ENCODE results near the gene CAMK1D.

The CAMK1D gene

DNA sequence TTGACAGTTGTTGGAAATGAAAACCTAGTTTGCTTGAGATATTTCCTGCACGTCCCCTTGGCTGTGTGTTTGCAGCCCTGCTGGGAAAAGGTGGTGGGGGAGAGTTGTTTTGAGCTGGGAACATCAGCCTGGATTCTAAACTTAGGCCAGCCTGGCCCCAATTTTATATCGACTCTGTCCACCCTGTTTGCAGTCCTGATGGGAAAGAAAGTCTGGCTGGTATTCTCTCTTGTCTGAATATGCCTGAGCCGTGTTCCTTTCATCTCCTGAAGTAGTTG lies 473.5 kb downstream of the CAMK1D start:
- DNase-seq: no peak
- H3K4me3 ChIP-seq: no peak overlapping the region
- peak overlapping the region; percentile 50 to 62 for H3K27ac ChIP-seq
- intact Hi-C loops (cut with DNase I; ENCODE audit: low total_unique reads): no loop called here
- H3K4me1 ChIP-seq: peaks cover 0 to 50% (median 32%) of the 10 kb centered on the region in 4 donors
- H3K36me3 ChIP-seq: no peaks in the 10 kb centered on the region
- H3K27me3 ChIP-seq: no peaks in the 10 kb centered on the region
- TF ChIP-seq, protein P1, sequence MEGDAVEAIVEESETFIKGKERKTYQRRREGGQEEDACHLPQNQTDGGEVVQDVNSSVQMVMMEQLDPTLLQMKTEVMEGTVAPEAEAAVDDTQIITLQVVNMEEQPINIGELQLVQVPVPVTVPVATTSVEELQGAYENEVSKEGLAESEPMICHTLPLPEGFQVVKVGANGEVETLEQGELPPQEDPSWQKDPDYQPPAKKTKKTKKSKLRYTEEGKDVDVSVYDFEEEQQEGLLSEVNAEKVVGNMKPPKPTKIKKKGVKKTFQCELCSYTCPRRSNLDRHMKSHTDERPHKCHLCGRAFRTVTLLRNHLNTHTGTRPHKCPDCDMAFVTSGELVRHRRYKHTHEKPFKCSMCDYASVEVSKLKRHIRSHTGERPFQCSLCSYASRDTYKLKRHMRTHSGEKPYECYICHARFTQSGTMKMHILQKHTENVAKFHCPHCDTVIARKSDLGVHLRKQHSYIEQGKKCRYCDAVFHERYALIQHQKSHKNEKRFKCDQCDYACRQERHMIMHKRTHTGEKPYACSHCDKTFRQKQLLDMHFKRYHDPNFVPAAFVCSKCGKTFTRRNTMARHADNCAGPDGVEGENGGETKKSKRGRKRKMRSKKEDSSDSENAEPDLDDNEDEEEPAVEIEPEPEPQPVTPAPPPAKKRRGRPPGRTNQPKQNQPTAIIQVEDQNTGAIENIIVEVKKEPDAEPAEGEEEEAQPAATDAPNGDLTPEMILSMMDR (IDR thresholded peaks at IDR 0.05): no peak
- H3K9me3 ChIP-seq: no peaks in the 10 kb centered on the region

DNA sequence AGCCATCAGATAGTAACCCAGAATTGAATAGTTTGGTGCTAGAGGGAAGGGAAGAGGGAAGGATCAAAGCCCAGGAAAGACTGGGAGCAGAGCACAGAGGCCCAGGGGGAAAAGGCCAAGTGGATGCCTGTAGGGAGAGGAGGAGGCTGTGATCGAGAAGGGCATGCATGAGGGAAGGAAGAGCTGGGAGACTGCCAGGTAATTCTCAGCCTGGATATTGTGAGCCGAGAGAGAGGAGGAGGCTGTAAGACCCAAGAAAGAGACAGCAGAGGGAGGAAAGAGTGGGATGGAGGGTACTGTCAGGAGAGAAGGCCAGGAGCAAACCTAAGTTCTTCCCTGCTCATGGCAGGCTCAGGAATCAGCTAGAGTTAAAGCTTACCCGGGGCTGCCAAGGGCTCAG lies 474.0 kb downstream of the CAMK1D start:
- intact Hi-C loops (cut with DNase I; ENCODE audit: low total_unique reads): no loop called here
- Histone ChIP-seq H3K36me3 (no peaks in the 10 kb centered on the region), H3K9me3 (no peaks in the 10 kb centered on the region), H3K27ac (peak overlapping the region; percentile 50 to 62), H3K27me3 (no peaks in the 10 kb centered on the region), H3K4me3 (no peak overlapping the region), H3K4me1 (peaks cover 0 to 50% (median 32%) of the 10 kb centered on the region in 4 donors)
- TF ChIP-seq, protein P1 (IDR thresholded peaks at IDR 0.05): no peak
- DNase-seq: no peak

GRCh38 chr10:12825260-12825849 lies 476.0 kb downstream of the CAMK1D start:
- DNase-seq: no peak
- Histone ChIP-seq H3K4me3 (no peak overlapping the region), H3K36me3 (no peaks in the 10 kb centered on the region), H3K27ac (peak overlapping the region; percentile 36 to 47), H3K27me3 (no peaks in the 10 kb centered on the region), H3K9me3 (no peaks in the 10 kb centered on the region), H3K4me1 (peaks cover 0 to 50% (median 32%) of the 10 kb centered on the region in 4 donors)
- TF ChIP-seq, protein P1 (IDR thresholded peaks at IDR 0.05): no peak
- intact Hi-C loops (cut with DNase I; ENCODE audit: low total_unique reads): no loop called here

DNA sequence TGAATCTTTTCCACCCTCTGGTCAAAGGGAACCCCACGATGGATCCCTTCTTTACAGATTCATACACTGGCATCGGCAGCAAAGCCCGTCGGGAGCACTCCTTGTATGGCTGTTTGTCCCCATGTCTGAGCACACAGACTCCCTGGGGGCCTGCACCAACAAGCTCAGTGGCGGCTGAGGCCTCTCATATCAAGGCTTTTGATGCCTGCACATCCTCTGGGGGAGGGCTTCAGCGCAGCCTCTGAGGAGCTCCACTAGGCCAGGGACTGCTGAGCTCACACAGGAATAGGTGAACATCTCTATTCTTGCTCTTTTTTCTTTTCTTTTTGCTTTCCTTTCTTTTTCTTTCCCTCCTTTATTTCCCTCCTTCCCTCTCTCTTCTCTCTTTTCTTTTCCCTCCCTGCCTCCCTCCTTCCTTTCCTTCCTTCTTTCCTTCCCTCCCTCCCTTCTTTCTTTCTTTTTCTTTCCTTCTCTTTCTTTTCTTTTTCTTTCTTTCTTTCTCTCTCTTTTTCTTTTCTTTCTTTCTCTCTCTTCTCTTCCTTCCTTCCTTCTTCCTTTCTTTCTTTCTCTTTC lies 477.5 kb downstream of the CAMK1D start:
- H3K36me3 ChIP-seq: no peaks in the 10 kb centered on the region
- intact Hi-C loops (cut with DNase I; ENCODE audit: low total_unique reads): no loop called here
- H3K27ac ChIP-seq: peak overlapping the region; percentile 43 to 49
- H3K4me1 ChIP-seq: peaks cover 0 to 47% (median 27%) of the 10 kb centered on the region in 4 donors
- H3K9me3 ChIP-seq: no peaks in the 10 kb centered on the region
- TF ChIP-seq, protein P1 (IDR thresholded peaks at IDR 0.05): no peak
- H3K4me3 ChIP-seq: no peak overlapping the region
- no peak for DNase-seq
- H3K27me3 ChIP-seq: no peaks in the 10 kb centered on the region

GRCh38 chr10:12828736-12829135 lies 479.4 kb downstream of the CAMK1D start:
- H3K27ac ChIP-seq: no peak overlapping the region
- no peaks in the 10 kb centered on the region for H3K27me3 ChIP-seq
- peaks cover 0 to 28% (median 10%) of the 10 kb centered on the region in 4 donors for H3K4me1 ChIP-seq
- H3K9me3 ChIP-seq: no peaks in the 10 kb centered on the region
- intact Hi-C loops (cut with DNase I; ENCODE audit: low total_unique reads): no loop called here
- TF ChIP-seq, protein P1 (IDR thresholded peaks at IDR 0.05): no peak
- H3K36me3 ChIP-seq: no peaks in the 10 kb centered on the region
- no peak for DNase-seq
- H3K4me3 ChIP-seq: no peak overlapping the region
